GM23338 (cell line): Measurements from ENCODE around the gene TBATA. TPM values are rescaled to one million over a fixed set of nuclear protein-coding genes. Genes with fewer than 3 reads are reported as not detected.

Experiments used
- ATAC-seq: fragments of 200-7000 bp; cut with Tn5 transposase; 3 replicates; pipeline ENCODE4 v1.9.1; 2020
- DNase-seq: peaks from one replicate; pipeline ENCODE4 v3.0.0-alpha.2; 2015; ENCODE audit warnings: low spot score
- H2AFZ ChIP-seq: fragments of 200-600 bp; sonication (generic); 2 replicates; pipeline ENCODE4 v1.8.0; 2016; ENCODE audit warnings: antibody characterized with exemption, mild to moderate bottlenecking, moderate library complexity
- H3F3A ChIP-seq: fragments of 200-600 bp; sonication (generic); replicated peaks from 2 replicates; pipeline ENCODE4 v1.8.0; 2017; ENCODE audit warnings: antibody characterized with exemption, mixed run types, low read depth
- H3K27ac ChIP-seq: fragments of 200-600 bp; sonication (generic); 2 replicates; pipeline ENCODE4 v1.6.1; 2016; ENCODE audit warnings: low read depth
- H3K27me3 ChIP-seq: fragments of 200-600 bp; sonication (generic); 2 replicates; pipeline ENCODE4 v1.8.0; 2016; ENCODE audit warnings: mild to moderate bottlenecking, mixed run types, moderate library complexity; ENCODE audit not compliant: insufficient read depth
- H3K36me3 ChIP-seq: fragments of 200-600 bp; sonication (generic); 2 replicates; pipeline ENCODE4 v1.8.0; 2016; ENCODE audit warnings: mild to moderate bottlenecking; ENCODE audit not compliant: insufficient read depth
- H3K4me1 ChIP-seq: fragments of 200-600 bp; sonication (generic); 2 replicates; pipeline ENCODE4 v1.8.0; 2016; ENCODE audit warnings: mild to moderate bottlenecking, moderate library complexity; ENCODE audit not compliant: insufficient read depth
- H3K4me2 ChIP-seq: fragments of 200-600 bp; sonication (generic); 2 replicates; pipeline ENCODE4 v1.7.1; 2017; ENCODE audit warnings: mixed run types
- H3K4me3 ChIP-seq: fragments of 200-600 bp; sonication (generic); 2 replicates; pipeline ENCODE4 v1.6.1; 2016; ENCODE audit warnings: mixed run types
- H3K79me2 ChIP-seq: fragments of 200-600 bp; sonication (generic); replicated peaks from 2 replicates; pipeline ENCODE4 v1.8.0; 2017; ENCODE audit warnings: mild to moderate bottlenecking; ENCODE audit not compliant: insufficient read depth
- H3K9me2 ChIP-seq: fragments of 200-600 bp; sonication (generic); 2 replicates; pipeline ENCODE4 v1.8.0; 2017; ENCODE audit not compliant: insufficient read depth
- H4K20me1 ChIP-seq: fragments of 200-600 bp; sonication (generic); replicated peaks from 2 replicates; pipeline ENCODE4 v1.8.0; 2017; ENCODE audit warnings: mild to moderate bottlenecking; ENCODE audit not compliant: insufficient read depth
- H3K27ac Mint-ChIP-seq: 2 replicates; pipeline ENCODE4 v1.8.0; 2020; ENCODE audit warnings: inconsistent platforms, mild to moderate bottlenecking, moderate library complexity, mixed read lengths
- H3K27me3 Mint-ChIP-seq: 3 replicates; pipeline ENCODE4 v1.8.0; 2022; ENCODE audit warnings: low read depth, mild to moderate bottlenecking, moderate library complexity, mixed read lengths, inconsistent platforms; ENCODE audit not compliant: insufficient read depth, poor library complexity
- H3K36me3 Mint-ChIP-seq: 3 replicates; pipeline ENCODE4 v1.8.0; 2021; ENCODE audit warnings: low read depth, mild to moderate bottlenecking, inconsistent platforms, moderate library complexity, mixed read lengths
- H3K4me1 Mint-ChIP-seq: 3 replicates; pipeline ENCODE4 v1.8.0; 2020; ENCODE audit warnings: mild to moderate bottlenecking, inconsistent platforms, mixed read lengths
- H3K4me3 Mint-ChIP-seq: 3 replicates; pipeline ENCODE4 v1.8.0; 2021; ENCODE audit warnings: moderate library complexity, mild to moderate bottlenecking, inconsistent platforms, mixed read lengths
- H3K9me3 Mint-ChIP-seq: 3 replicates; pipeline ENCODE4 v1.8.0; 2020; ENCODE audit warnings: moderate library complexity, mild to moderate bottlenecking, inconsistent platforms, mixed read lengths
- ZNF331 ChIP-seq: fragments of 250-450 bp; sonication (Bioruptor Pico); IDR thresholded peaks from 2 replicates; pipeline ENCODE4 v1.5.0; 2020; ENCODE audit warnings: low read depth, mild to moderate bottlenecking, moderate library complexity
- polyA plus RNA-seq: library from polyadenylated mRNA; unstranded; fragments of >200 nt; fragmentation: Nextera tagmentation; extraction: Ambion mirVana; gene quantifications from 2 replicates; pipeline ENCODE4 v1.2.1, GENCODE V29; 2016
- total RNA-seq: library from RNA; depleted of rRNA; stranded (reverse); fragments of >200 nt; shearing (Covaris generic); gene quantifications from 2 replicates; pipeline ENCODE4 v1.2.3, GENCODE V29; 2014
- TF ChIP-seq, protein P1 (sequence below): IDR thresholded peaks from 2 replicates; pipeline ENCODE4 v1.6.1; 2016; ENCODE audit warnings: antibody characterized with exemption
- TF ChIP-seq, protein P2 (sequence below): fragments of 250-450 bp; sonication (Bioruptor Pico); IDR thresholded peaks from 2 replicates; pipeline ENCODE4 v1.5.0; 2020; ENCODE audit warnings: mild to moderate bottlenecking, moderate library complexity

TBATA gene
- total and polyA plus RNA-seq, 2 experiments from 2014 or later: not detected

DNA sequence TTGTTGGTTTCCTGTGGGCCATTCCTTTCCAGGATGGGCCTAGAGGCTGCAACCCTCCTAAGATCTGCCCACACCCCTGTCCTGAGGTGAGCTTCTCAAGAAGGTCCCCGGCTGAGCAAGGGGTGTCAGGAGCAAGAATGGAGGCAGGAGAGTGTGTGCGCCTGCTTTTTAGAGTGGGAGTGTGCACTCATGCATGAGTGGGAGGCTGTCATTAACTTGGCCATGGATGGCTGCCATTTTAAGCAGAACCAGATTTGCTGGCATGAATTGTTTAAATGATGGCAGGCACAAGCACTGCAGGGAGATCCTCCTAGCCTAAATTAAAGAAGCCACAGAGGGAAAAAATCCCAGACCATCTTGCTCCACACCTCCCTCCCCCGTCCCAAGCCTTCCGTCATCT, 27.6 kb upstream of the TBATA start:
- peaks cover 2% of the 10 kb centered on the region for H3K36me3 ChIP-seq
- H3K9me2 ChIP-seq: no peaks in the 10 kb centered on the region
- no peaks in the 10 kb centered on the region for H3F3A ChIP-seq
- DNase-seq (no peak), ATAC-seq (no peak)
- no peak overlapping the region for H3K4me2 ChIP-seq
- TF ChIP-seq, protein P1, sequence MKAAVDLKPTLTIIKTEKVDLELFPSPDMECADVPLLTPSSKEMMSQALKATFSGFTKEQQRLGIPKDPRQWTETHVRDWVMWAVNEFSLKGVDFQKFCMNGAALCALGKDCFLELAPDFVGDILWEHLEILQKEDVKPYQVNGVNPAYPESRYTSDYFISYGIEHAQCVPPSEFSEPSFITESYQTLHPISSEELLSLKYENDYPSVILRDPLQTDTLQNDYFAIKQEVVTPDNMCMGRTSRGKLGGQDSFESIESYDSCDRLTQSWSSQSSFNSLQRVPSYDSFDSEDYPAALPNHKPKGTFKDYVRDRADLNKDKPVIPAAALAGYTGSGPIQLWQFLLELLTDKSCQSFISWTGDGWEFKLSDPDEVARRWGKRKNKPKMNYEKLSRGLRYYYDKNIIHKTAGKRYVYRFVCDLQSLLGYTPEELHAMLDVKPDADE: no peak
- no peak for TF ChIP-seq ZNF331 (CRISPR knock-in tag)
- Mint-ChIP-seq H3K27ac (no peak overlapping the region), H3K4me1 (peaks cover 15% of the 10 kb centered on the region), H3K36me3 (peaks cover 15% of the 10 kb centered on the region), H3K27me3 (peaks cover 15% of the 10 kb centered on the region), H3K4me3 (no peak overlapping the region), H3K9me3 (no peaks in the 10 kb centered on the region)
- no peaks in the 10 kb centered on the region for H3K27me3 ChIP-seq
- no peak overlapping the region for H2AFZ ChIP-seq
- H3K27ac ChIP-seq: no peak overlapping the region
- no peak overlapping the region for H3K4me3 ChIP-seq
- H4K20me1 ChIP-seq: peaks cover 3% of the 10 kb centered on the region
- H3K79me2 ChIP-seq: peaks cover 12% of the 10 kb centered on the region
- H3K4me1 ChIP-seq: peaks cover 12% of the 10 kb centered on the region

- no peak overlapping the region for H3K4me3 ChIP-seq
- H3K4me1 Mint-ChIP-seq: peaks cover 19% of the 10 kb centered on the region
- no peaks in the 10 kb centered on the region for H3K9me2 ChIP-seq
- peaks cover 12% of the 10 kb centered on the region for H3K4me1 ChIP-seq
- H3K36me3 Mint-ChIP-seq: peaks cover 6% of the 10 kb centered on the region; the same call in 2 of the 3 replicates
- peaks cover 2% of the 10 kb centered on the region for H3K79me2 ChIP-seq
- no peaks in the 10 kb centered on the region for H3K9me3 Mint-ChIP-seq
- H3K36me3 ChIP-seq: no peaks in the 10 kb centered on the region
- H3K4me3 Mint-ChIP-seq: no peak overlapping the region
- DNase-seq (no peak), ATAC-seq (no peak)
- peaks cover 15% of the 10 kb centered on the region for H3K27me3 Mint-ChIP-seq
- peaks cover under 1% of the 10 kb centered on the region; the same call in 1 of the 2 replicates for H4K20me1 ChIP-seq
- no peaks in the 10 kb centered on the region for H3K27me3 ChIP-seq
- no peak overlapping the region for H3K27ac Mint-ChIP-seq
- TF ChIP-seq, protein P2, sequence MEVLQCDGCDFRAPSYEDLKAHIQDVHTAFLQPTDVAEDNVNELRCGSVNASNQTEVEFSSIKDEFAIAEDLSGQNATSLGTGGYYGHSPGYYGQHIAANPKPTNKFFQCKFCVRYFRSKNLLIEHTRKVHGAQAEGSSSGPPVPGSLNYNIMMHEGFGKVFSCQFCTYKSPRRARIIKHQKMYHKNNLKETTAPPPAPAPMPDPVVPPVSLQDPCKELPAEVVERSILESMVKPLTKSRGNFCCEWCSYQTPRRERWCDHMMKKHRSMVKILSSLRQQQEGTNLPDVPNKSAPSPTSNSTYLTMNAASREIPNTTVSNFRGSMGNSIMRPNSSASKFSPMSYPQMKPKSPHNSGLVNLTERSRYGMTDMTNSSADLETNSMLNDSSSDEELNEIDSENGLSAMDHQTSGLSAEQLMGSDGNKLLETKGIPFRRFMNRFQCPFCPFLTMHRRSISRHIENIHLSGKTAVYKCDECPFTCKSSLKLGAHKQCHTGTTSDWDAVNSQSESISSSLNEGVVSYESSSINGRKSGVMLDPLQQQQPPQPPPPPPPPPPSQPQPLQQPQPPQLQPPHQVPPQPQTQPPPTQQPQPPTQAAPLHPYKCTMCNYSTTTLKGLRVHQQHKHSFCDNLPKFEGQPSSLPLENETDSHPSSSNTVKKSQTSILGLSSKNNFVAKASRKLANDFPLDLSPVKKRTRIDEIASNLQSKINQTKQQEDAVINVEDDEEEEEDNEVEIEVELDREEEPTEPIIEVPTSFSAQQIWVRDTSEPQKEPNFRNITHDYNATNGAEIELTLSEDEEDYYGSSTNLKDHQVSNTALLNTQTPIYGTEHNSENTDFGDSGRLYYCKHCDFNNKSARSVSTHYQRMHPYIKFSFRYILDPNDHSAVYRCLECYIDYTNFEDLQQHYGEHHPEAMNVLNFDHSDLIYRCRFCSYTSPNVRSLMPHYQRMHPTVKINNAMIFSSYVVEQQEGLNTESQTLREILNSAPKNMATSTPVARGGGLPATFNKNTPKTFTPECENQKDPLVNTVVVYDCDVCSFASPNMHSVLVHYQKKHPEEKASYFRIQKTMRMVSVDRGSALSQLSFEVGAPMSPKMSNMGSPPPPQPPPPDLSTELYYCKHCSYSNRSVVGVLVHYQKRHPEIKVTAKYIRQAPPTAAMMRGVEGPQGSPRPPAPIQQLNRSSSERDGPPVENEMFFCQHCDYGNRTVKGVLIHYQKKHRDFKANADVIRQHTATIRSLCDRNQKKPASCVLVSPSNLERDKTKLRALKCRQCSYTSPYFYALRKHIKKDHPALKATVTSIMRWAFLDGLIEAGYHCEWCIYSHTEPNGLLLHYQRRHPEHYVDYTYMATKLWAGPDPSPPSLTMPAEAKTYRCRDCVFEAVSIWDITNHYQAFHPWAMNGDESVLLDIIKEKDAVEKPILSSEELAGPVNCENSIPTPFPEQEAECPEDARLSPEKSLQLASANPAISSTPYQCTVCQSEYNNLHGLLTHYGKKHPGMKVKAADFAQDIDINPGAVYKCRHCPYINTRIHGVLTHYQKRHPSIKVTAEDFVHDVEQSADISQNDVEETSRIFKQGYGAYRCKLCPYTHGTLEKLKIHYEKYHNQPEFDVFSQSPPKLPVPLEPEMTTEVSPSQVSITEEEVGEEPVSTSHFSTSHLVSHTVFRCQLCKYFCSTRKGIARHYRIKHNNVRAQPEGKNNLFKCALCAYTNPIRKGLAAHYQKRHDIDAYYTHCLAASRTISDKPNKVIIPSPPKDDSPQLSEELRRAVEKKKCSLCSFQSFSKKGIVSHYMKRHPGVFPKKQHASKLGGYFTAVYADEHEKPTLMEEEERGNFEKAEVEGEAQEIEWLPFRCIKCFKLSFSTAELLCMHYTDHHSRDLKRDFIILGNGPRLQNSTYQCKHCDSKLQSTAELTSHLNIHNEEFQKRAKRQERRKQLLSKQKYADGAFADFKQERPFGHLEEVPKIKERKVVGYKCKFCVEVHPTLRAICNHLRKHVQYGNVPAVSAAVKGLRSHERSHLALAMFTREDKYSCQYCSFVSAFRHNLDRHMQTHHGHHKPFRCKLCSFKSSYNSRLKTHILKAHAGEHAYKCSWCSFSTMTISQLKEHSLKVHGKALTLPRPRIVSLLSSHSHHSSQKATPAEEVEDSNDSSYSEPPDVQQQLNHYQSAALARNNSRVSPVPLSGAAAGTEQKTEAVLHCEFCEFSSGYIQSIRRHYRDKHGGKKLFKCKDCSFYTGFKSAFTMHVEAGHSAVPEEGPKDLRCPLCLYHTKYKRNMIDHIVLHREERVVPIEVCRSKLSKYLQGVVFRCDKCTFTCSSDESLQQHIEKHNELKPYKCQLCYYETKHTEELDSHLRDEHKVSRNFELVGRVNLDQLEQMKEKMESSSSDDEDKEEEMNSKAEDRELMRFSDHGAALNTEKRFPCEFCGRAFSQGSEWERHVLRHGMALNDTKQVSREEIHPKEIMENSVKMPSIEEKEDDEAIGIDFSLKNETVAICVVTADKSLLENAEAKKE (CRISPR knock-in tag): no peak
- no peak overlapping the region for H3K4me2 ChIP-seq
- H3K27ac ChIP-seq: no peak overlapping the region
- H3F3A ChIP-seq: no peaks in the 10 kb centered on the region
- H2AFZ ChIP-seq: no peak overlapping the region
Observed at GRCh38 chr10:70811881-70812280, 26.7 kb upstream of the TBATA start.
